ENCODE data around the gene CABP2.
"Not testable (repeated sequence)": the region's sequence is repeated elsewhere in the genome, so short reads cannot be mapped to it uniquely, and the experiment has no call there.

CABP2 gene

GRCh38 chr11:67538823-67539505, 15.7 kb upstream of the CABP2 start:
- no peak for DNase-seq (ENCODE audit: low read depth)

DNA sequence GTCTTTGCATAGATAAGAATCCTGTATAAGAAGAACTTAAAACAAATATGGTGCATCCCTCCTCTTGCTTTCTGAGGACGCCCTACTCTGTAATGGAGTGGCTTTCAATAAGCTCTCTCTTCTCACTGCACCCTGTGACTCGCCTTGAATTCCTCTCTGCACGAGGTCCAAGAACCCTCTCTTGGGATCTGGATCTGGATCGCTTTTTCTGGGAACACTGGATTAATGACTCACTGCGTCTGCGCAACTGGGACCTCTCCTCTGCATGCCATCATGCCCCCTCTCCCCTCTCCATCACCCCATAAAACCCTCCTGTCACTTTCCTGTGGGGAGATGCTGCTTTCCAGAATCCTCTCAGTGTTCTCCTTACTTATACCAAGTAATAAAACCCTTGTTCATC, 15.1 kb upstream of the CABP2 start:
- DNase-seq (ENCODE audit: low read depth): no peak

DNA sequence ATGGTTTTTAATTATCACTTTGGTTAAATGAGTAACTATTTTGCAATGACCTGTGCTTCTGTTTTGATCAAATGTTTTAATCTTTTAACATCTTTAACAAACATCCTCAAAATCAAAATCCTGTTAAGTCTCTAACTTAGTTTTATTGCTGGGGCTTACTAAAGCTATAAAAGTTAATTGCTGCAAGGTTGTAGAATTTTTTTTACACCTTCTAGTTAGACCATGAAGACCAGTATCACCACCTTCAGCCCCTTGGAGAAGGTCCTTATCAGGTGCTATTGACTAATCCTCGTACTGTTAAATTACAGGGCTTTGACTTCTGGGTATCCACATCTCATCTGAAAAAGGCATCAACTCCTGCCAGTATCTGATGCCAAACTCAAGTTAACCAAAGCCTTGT, 12.3 kb upstream of the CABP2 start:
- DNase-seq (ENCODE audit: low read depth): no peak

DNA sequence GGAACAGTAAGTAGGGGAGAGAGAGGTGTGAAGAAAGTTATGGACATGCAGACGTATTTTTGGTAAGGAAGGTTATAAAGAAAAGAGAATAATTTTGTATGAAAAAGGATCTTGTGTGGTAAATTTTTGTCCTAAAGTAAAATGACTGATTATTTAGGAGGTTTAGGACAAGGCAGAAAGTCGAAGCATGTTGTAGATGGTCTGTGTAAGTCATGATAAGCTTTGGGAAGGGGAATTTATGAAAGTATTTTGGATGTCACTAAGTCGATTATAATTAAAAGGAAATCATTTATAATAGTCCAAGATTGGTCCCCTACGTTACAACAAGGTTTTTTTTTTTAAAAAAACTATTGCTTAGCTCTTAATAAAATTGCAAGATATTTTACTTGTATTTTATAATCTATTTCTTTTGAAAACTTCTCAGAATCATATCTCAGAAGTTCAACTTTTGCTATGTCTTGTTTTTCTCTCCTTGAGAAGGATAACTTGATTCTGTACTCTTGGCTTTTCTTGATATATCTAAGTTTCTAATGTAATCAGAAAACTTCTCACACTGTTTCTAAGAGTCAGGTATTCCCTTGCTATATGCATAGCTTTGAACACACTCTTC, 10.9 kb upstream of the CABP2 start:
- DNase-seq (ENCODE audit: low read depth): no peak

DNA sequence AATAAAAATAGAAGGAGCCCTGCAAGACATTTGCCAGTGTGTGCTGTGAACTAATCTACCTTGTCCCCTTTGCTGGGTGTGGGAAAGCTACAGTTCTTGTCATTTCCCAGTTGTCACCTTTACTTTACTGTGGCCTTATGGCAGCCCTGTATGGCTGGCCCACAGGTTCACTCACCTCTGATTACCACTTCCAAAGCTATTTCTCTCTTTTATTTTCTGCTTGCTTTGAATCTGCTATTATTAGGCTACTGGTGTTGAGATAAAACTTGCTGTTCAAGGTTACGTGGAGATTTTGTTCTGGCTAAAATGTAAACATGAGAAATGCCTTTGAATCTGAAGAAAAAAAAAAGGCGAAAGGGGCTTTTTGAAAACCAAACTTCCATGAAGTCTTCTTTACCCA, 9.6 kb upstream of the CABP2 start:
- DNase-seq (ENCODE audit: low read depth): no peak

DNA sequence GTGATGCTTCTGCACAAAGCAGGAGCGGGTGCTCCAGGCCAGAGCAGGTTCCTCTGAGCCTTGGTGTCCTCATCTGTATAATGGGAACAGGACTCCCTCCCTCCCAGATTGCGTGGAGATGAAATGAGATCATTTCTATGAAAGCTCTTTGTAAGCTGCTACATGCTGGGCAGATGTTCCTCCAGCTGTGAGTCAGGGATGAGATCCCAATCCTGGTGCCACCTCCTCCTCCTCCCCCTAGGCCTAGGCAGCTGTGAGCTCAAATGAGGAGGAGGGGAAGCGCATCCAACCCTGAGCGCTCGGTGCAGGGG, 7.0 kb upstream of the CABP2 start:
- DNase-seq (ENCODE audit: low read depth): no peak

GRCh38 chr11:67528376-67528775, 5.1 kb upstream of the CABP2 start:
- no peak for DNase-seq (ENCODE audit: low read depth)

DNA sequence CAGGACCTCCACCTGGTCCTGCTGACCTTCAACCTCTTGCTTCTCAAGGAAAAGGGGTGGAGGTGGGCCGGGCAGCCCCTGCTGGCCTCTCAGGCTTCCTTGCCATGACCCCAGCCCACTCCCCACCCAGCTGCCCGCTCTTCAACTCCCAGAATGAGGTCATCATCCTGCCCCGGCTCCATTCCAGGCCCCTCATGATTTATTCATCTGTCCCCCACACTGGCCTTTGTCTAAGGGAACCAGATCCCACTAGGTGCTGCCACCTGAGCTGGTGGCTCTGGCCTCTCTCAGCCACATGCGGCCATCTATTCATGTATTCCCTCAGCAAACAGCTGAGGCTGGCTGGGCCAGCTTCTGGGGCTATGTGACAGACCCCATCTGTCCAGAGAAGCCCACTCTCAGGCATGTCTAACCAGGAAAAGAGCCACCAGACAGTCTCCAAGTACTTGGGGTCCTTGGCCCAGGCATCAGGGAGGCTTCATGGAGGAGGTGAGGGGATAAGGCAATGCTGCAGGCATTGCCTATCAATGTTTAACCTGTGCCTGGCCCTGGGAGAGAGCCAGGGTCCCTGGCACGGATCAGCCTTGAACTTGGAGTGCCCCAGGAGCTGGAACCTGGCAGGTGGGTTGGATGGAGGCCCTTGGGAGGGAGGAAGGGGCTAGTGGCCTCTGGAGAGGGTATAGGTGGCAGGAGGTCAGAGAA, 2.2 kb upstream of the CABP2 start:
- no peak for DNase-seq (ENCODE audit: low read depth)

GRCh38 chr11:67524480-67524808, 1.2 kb upstream of the CABP2 start:
- DNase-seq (ENCODE audit: low read depth): no peak

GRCh38 chr11:67523556-67524479, 572 bp upstream of the CABP2 start:
- DNase-seq (ENCODE audit: low read depth): no peak

GRCh38 chr11:67522338-67522737, 908 bp downstream of the CABP2 start:
- no peak for DNase-seq (ENCODE audit: low read depth)

DNA sequence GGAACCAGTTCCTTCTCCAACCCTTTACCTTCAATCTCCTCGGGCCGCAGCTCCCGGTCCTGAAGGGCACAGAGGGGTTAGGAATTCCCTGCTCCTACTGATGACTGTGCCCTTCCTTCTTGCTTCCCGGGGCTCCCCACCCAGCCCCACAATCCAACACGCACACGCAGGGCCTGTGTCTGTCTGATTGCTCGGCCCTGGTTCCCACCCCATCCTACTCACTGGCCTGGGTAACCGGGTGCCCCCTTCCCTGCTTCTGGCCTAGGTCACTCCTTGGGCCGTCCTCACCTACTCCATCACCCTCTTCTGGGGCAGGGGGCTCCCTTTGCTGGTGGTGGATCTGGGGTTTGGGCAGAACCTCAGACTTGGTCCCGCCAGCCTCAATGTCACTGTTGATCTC, 1.3 kb downstream of the CABP2 start:
- no peak for DNase-seq (ENCODE audit: low read depth)

DNA sequence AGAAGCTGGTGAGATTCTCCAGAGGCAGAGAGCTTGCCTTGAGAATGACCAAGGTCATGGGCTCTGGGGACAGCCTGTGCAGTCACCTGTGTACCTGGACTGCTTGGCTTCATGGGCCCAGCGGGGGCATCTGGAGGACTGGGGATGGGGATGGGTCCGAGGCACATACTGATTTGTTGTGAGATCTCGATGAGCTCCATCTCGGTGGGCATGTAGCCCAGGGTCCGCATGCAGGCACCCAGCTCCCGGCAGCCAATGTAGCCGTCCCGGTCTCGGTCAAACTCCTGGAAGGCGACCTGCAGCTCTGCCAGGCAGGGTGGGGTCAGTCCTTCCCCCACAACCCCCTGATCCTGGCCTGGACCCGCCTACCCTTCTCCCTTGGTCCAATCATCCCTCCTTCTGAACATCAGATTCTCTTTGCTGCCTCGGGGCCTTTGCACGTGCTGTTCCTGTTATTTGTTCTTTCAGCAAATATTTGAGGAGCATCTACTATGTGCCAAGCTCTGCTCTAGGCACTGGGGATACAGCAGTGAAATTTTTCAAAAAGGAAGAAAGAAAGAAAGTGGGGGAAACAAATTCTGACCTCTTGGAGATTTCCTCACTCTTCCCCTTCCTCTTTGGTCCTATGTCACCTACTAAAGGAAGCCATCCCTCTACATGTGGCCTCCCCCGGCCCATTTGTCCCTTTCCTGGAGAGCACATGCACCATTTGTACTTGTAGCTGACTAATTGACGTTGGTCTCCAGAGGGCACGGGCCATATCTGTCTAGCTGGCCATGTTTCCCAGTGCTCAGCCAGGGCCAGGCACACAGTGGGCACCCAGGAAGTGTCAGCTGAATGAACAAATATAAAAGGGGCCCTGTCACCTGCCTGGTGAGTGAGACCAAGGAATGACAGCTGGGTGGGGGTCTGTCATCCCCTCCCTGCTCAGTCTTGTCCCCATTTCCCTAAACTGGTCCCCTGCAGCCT, 2.1 kb downstream of the CABP2 start:
- DNase-seq (ENCODE audit: low read depth): no peak

GRCh38 chr11:67519726-67520125, 3.5 kb downstream of the CABP2 start:
- DNase-seq (ENCODE audit: low read depth): no peak

DNA sequence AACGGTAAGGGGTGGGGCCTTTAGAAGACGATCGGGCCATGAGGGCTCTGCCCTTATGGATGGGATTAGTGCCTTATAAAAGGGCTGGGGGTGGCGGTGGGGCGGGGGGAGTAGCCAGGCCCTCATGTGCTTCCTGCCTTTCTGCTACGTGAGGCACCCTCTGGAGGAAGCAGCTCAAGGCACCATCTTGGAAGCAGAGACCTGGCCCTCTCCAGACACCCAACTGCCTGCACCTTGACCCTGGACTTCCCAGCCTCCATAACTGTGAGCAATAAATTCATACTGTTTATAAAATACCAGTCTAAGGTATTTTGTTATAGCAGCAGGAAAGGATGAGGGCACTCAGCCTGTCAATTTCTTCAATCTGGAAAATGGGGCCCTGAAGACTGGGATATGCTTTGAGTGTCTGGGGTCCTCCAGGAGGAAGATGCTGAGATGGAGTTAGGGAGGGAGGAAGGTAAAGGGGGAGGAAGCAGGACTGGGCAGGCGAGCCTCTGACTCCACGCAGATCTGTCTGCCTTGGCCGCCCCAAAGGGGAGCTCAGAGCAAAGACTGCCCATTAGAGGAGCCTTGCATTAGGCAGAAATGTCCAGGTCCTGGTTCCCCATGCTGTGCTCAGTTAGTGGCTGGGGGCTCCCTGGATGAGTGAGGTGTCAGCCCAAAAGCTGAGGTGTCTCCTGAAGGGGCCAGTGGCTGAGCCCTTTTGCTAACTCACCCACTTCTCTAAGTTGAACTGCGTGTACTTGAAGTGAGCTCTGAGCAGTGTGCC, 5.3 kb downstream of the CABP2 start:
- no peak for DNase-seq (ENCODE audit: low read depth)

DNA sequence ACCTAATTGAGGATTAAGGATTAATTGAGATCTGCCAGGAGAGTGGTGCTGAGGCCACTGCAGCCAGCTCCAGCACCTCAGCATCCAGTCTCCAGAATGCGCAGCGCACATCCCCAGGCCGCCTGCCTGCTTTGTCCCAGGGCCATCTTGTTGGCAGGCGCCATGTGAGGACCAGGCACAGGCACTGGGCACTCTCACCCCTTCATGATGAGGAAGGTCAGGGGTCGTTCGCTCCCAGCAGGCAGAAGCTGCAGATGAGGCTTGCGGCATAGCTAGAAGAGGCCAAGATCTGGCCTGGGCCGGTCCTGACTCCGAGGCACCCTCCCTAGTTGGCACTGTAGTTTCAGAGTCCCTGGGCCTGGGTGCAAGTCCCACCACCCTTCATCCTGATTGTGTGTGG, 6.4 kb downstream of the CABP2 start:
- no peak for DNase-seq (ENCODE audit: low read depth)

GRCh38 chr11:67514116-67514515, 9.1 kb downstream of the CABP2 start:
- no peak for DNase-seq (ENCODE audit: low read depth)

DNA sequence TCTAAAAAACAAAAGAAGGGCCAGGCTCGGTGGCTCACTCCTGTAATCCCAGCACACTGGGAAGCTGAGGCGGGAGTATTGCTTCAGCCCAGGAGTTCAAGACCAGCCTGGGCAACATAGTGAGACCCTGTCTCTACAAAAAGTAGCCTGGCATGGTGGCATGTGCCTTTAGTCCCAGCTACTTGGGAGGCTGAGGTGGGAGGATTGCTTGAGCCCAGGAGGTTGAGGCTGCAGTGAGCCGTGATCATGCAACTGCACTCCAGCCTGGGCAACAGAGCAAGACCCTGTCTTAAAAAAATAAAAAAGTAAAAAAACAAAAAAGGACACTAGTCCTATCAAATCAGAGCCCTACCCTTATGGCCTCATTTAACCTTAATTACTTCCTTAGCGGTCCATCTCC, 11.7 kb downstream of the CABP2 start:
- DNase-seq (ENCODE audit: low read depth): not testable (repeated sequence)

GRCh38 chr11:67510023-67510345, 13.3 kb downstream of the CABP2 start:
- DNase-seq (ENCODE audit: low read depth): no peak

DNA sequence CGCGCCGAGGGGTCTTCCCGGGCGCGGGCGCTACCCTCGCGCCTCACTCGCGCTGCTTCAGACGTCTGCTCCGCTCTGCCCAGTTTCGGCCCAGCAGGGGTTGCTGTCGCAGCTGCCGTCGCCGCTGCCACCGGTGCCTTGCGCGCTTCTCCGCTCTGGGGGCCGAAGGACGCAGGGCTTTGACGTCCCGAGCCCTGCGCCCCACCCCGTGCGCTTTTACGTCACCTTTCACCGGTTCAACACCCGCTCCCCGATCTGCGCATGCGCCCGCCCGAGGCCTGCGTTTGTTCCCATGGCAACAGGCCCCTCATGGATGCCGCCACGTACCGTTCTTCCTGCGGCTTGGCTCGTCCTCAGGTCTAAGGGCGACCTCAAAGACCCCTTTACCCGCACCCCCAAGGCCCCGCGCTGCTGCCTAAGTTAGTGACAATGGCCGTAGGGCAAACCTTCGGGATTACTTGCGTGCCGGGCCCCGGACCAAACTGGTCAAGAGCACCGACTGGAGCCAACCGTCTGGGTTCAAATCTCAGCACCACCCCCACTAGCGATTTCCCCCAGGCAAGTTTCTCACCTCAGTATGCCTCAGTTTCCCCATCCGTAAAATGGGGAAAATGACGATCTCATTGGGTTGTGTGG, 14.6 kb downstream of the CABP2 start:
- peak; percentile 80 for DNase-seq (ENCODE audit: low read depth)

Data from non-pigmented ciliary epithelial cell (primary cell).